ENCODE measurements around the gene ELP4.
"Not testable (repeated sequence)": the region's sequence is repeated elsewhere in the genome, so short reads cannot be mapped to it uniquely, and the experiment has no call there.

ELP4 gene

GRCh38 chr11:31728432-31728831, 218.9 kb downstream of the ELP4 start:
- H3K4me3 ChIP-seq (ENCODE audit: low read depth, low read length), result no peak overlapping the region
- no peak for DNase-seq (ENCODE audit: low read depth)
- no peak for TF ChIP-seq CTCF (IDR thresholded peaks at IDR 0.05; ENCODE audit: control insufficient read depth, extremely low read depth, insufficient read depth)

DNA sequence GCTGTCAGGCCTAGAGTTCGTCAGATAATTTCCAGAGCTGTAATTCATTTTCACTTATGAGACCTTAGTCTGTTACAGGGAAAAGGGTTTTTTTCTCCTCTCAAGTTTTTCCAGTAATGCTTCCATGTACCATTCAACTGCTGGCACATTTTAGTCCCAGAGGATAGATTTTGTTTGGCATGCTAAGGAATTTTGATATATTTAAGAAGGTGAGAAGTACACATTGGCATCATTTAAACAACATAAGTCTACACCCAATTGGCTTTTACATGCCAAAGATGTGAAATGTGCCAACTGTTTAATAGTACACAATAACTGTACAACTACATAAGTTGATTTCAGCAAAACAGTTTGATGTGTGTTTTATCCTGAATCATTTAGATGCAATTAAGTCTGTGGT, 230.6 kb downstream of the ELP4 start:
- TF ChIP-seq CTCF (IDR thresholded peaks at IDR 0.05; ENCODE audit: control insufficient read depth, extremely low read depth, insufficient read depth), result no peak
- H3K4me3 ChIP-seq (ENCODE audit: low read depth, low read length), result no peak overlapping the region
- no peak for DNase-seq (ENCODE audit: low read depth)

DNA sequence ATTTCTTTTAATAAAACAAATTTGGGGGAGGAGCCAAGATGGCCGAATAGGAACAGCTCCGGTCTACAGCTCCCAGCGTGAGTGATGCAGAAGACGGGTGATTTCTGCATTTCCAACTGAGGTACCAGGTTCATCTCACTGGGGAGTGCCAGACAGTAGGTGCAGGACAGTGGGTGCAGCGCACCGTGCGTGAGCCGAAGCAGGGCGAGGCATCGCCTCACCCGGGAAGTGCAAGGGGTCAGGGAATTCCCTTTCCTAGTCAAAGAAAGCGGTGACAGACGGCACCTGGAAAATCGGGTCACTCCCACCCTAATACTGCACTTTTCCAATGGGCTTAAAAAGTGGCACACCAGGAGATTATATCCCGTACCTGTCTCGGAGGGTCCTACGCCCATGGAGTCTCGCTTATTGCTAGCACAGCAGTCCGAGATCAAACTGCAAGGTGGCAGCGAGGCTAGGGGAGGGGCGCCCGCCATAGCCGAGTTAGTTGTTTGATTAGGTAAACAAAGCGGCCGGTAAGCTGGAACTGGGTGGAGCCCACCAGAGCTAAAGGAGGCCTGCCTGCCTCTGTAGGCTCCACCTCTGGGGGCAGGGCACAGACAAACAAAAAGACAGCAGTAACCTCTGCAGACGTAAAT, 231.3 kb downstream of the ELP4 start:
- not testable (repeated sequence) for DNase-seq (ENCODE audit: low read depth); H3K4me3 ChIP-seq (ENCODE audit: low read depth, low read length)

- TF ChIP-seq CTCF (IDR thresholded peaks at IDR 0.05; ENCODE audit: control insufficient read depth, extremely low read depth, insufficient read depth), result no peak
- no peak for DNase-seq (ENCODE audit: low read depth)
- no peak overlapping the region for H3K4me3 ChIP-seq (ENCODE audit: low read depth, low read length)
Observed at GRCh38 chr11:31747581-31747980, 238.0 kb downstream of the ELP4 start.

DNA sequence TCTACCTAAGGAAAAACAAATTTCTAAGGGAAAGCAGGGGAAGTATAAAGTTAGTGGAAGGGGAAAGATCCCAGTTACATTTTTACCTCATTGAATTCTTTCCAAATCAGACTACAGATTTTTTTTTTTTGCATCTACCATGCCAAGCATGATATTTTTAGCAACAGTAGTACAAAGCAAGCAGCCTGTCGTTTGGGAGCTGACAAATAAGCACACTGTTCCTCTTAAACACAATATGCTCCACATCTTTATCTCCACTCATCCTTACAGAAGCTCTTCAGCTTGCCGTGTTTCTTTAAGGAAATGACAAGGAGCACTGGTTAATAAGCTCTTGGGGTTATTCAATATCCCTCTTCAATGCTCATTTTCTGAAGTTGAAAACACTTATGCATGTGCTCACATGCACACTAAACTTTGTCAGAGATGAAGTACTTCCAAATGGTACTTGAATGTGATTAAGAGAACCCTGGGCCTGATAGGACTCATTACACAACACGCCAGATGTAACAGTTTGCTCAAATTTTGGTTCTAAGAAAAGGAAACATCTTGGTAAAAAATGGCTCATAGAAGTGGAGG, 247.8 kb downstream of the ELP4 start:
- no peak for DNase-seq (ENCODE audit: low read depth)
- no peak for TF ChIP-seq CTCF (IDR thresholded peaks at IDR 0.05; ENCODE audit: control insufficient read depth, extremely low read depth, insufficient read depth)
- no peak overlapping the region for H3K4me3 ChIP-seq (ENCODE audit: low read depth, low read length)

DNA sequence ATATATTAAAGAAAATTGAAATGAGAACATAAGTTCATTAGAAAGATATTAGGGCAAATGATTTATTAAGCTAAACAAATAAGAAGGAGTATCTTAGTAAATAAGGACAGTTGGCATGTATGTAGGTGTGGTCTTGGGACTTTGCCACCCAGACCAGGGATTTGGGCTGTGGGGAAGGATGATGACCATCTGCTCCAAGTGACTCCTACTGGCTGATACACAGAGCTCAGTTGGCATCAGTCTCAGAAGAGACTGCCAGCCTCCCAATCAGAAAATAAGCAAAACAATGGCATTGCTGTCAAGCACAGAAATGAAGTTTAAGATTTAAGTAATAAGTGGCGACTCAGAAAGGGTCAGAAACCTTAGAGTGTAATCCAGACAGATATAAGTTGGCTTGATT, 252.1 kb downstream of the ELP4 start:
- H3K4me3 ChIP-seq (ENCODE audit: low read depth, low read length), result no peak overlapping the region
- TF ChIP-seq CTCF (IDR thresholded peaks at IDR 0.05; ENCODE audit: control insufficient read depth, extremely low read depth, insufficient read depth), result no peak
- DNase-seq (ENCODE audit: low read depth), result no peak

DNA sequence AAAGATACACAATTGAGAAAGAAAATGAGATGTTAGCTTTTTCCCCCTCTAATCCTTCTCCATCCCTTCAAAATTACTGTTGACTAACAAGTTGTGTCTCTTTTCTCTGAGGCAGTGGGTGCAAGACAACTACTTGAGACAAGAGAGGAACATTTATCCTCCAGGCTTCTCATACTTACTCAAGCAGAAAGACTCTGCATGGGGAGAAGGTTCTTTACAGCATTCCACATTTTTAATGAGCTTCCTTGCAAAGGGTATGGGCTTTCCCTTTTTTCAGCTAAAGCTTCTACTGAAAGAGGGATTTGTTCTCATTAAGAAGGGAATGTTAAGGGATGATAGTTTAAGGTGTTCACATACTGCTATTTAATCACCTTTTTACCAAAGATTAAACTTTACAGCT, 253.7 kb downstream of the ELP4 start:
- DNase-seq (ENCODE audit: low read depth), result no peak
- H3K4me3 ChIP-seq (ENCODE audit: low read depth, low read length), result no peak overlapping the region
- TF ChIP-seq CTCF (IDR thresholded peaks at IDR 0.05; ENCODE audit: control insufficient read depth, extremely low read depth, insufficient read depth), result no peak
